Measurements from ENCODE around the gene SERTAD4. TPM values are rescaled to one million over a fixed set of nuclear protein-coding genes. Genes with fewer than 3 reads are reported as not detected.
A peak's percentile ranks its signal among the peaks of the same experiment; 100 is the strongest.

The SERTAD4 gene
- total and polyA plus RNA-seq, 2 of the 8 experiments (the other 6 are each of a cell fraction or from before 2014, with no cell fraction given) = 0.54 to 3.2 TPM

- Histone ChIP-seq H2AK5ac (ENCODE audit: low read depth, low read length) (no peak overlapping the region), H3K4me2 (ENCODE audit: insufficient read depth in 1 of 2, low read depth in 2 of 2, low read length in 2 of 2) (no peak overlapping the region), H3K4me3 (ENCODE audit: extremely low read depth in 1 of 4, insufficient read depth in 2 of 4, low read depth in 3 of 4, low read length in 4 of 4) (no peak overlapping the region), H2BK20ac (ENCODE audit: low read length) (no peak overlapping the region), H3K14ac (ENCODE audit: insufficient read length) (no peak overlapping the region), H4K5ac (ENCODE audit: insufficient read length, low read depth, low read length) (no peak overlapping the region), H2BK120ac (replicated peaks; ENCODE audit: low read depth, low read length) (no peak overlapping the region), H3K27me3 (replicated peaks in 1 of 4; ENCODE audit: control insufficient read depth in 3 of 4, extremely low read depth in 1 of 4, insufficient read depth in 3 of 4, low read length in 3 of 4) (peaks cover 0 to 22% (median 17%) of the 10 kb centered on the region in 4 experiments; a peak in 6 of 7 replicates), H2BK15ac (ENCODE audit: low read length) (0 out of 2 replicates have a peak overlapping the region, but pooled peaks have one; percentile 18), H3K9me3 (ENCODE audit: insufficient read depth in 2 of 2, low read depth in 1 of 2, low read length in 1 of 2) (no peaks in the 10 kb centered on the region), H2BK5ac (ENCODE audit: low read depth, low read length) (no peak overlapping the region), H3K79me2 (ENCODE audit: control insufficient read depth in 1 of 2, insufficient read depth in 2 of 2, low read length in 2 of 2) (no peaks in the 10 kb centered on the region), H4K20me1 (replicated peaks in 1 of 2; ENCODE audit: control insufficient read depth in 1 of 2, insufficient read depth in 2 of 2, low read length in 2 of 2) (no peaks in the 10 kb centered on the region), H4K8ac (ENCODE audit: extremely low read depth, insufficient read depth, low read length) (no peak overlapping the region), H3K18ac (ENCODE audit: extremely low read depth, low read length) (no peak overlapping the region), H3K23me2 (ENCODE audit: low read depth, low read length) (peaks cover 12% of the 10 kb centered on the region), H3K36me3 (ENCODE audit: control insufficient read depth in 2 of 4, insufficient read depth in 4 of 4, low read length in 3 of 4) (no peaks in the 10 kb centered on the region), H2AFZ (ENCODE audit: low read length) (no peak overlapping the region), H3K27ac (ENCODE audit: low read depth, low read length) (no peak overlapping the region), H2BK12ac (ENCODE audit: low read depth, low read length) (peak overlapping the region; percentile 75; the same call in 1 of the 2 replicates), H3K23ac (ENCODE audit: insufficient read length) (no peak overlapping the region), H3K56ac (replicated peaks; ENCODE audit: insufficient read length, low read depth, low read length) (no peak overlapping the region), H3K4ac (replicated peaks; ENCODE audit: insufficient read length, low read depth, low read length) (no peak overlapping the region), H3K9ac (replicated peaks in 1 of 4; ENCODE audit: extremely low read depth in 1 of 4, low read depth in 3 of 4, low read length in 3 of 4) (no peak overlapping the region), H3K4me1 (replicated peaks in 1 of 4; ENCODE audit: control insufficient read depth in 3 of 4, insufficient read depth in 4 of 4, low read length in 3 of 4) (peaks cover 0 to 17% (median 11%) of the 10 kb centered on the region in 4 experiments; a peak in 5 of 7 replicates), H3K79me1 (ENCODE audit: low read depth, low read length) (no peaks in the 10 kb centered on the region), H4K91ac (replicated peaks; ENCODE audit: insufficient read length, low read length) (no peak overlapping the region)
- no peak for FAIRE-seq
- TF ChIP-seq SUZ12 (IDR thresholded peaks at IDR 0.05; ENCODE audit: low read length) (no peak), TCF12 (IDR thresholded peaks at IDR 0.05; ENCODE audit: low read depth, low read length) (no peak), EP300 (IDR thresholded peaks at IDR 0.05; ENCODE audit: borderline replicate concordance in 1 of 2, low read depth in 2 of 2, low read length in 2 of 2) (no peak), KDM4A (IDR thresholded peaks at IDR 0.05; ENCODE audit: low read depth, low read length, severe bottlenecking) (no peak), POLR2A (IDR thresholded peaks at IDR 0.05; ENCODE audit: control extremely low read depth in 1 of 2, low read depth in 2 of 2, low read length in 2 of 2) (no peak), CHD1 (IDR thresholded peaks at IDR 0.05; ENCODE audit: low read depth, low read length) (no peak), KDM1A (IDR thresholded peaks at IDR 0.05; ENCODE audit: borderline replicate concordance, low read length) (no peak), TAF1 (IDR thresholded peaks at IDR 0.05; ENCODE audit: low read depth, low read length) (no peak), TEAD4 (IDR thresholded peaks at IDR 0.05; ENCODE audit: low read depth, low read length) (no peak), HDAC2 (IDR thresholded peaks at IDR 0.05; ENCODE audit: borderline replicate concordance in 1 of 2, low read depth in 2 of 2, low read length in 2 of 2) (no peak), SIN3A (conservative IDR thresholded peaks at IDR 0.05 in 1 of 2, IDR thresholded peaks at IDR 0.05 in 1 of 2; ENCODE audit: low read depth in 1 of 2, low read length in 2 of 2) (no peak), MAFK (IDR thresholded peaks at IDR 0.05; ENCODE audit: low read depth, low read length) (no peak)
- CTCF ChIA-PET (ENCODE audit: partially characterized antibody) = interaction anchor here (1.0 to 8.5 kb wide), 8 partner anchors 9 to 430 kb away, joined by 3 to 74 read pairs (median 8); no protein-coding TSS in a partner anchor
- DNase-seq (ENCODE audit: low read depth in 1 of 2, low spot score in 2 of 2) = no peak
- POLR2A ChIA-PET (ENCODE audit: partially characterized antibody) = interaction anchor here (4.1 to 4.9 kb wide), 2 partner anchors 8 to 14 kb away, joined by 24 to 29 read pairs; no protein-coding TSS in a partner anchor
Observed at GRCh38 chr1:210254298-210254697, 21.7 kb downstream of the SERTAD4 start.

Data from H1 (cell line).